SIG-M5 (cell line): Measurements from ENCODE around the gene PTH2.
"Not testable (repeated sequence)": the region's sequence is repeated elsewhere in the genome, so short reads cannot be mapped to it uniquely, and the experiment has no call there.

Experiments used
- DNase-seq: peaks from one replicate; lab custom pipeline; 2025; lab: John Stamatoyannopoulos, UW

The PTH2 gene

DNA sequence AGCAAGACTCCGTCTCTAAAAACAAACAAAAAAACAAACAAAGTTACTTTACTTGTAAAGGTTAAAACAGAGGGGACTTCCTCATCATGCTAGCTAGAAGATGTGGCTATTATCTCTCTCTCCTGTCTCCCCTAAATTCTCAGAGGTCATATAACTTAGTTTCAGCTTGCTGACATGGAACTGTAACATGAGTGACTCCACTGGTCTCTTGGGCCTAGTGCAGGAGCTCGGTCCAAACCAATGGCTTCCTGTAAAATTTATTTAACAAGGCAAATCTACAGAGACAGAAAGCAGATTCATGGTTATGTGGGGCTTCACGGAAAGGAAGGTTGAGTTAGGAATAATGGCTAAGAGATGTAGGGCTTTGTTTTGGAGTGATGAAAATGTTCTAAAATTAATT, 44.7 kb downstream of the PTH2 start:
- DNase-seq = no peak

- DNase-seq = no peak
These were observed 48.4 kb downstream of the PTH2 start for GRCh38 chr19:49374665-49375434.

DNA sequence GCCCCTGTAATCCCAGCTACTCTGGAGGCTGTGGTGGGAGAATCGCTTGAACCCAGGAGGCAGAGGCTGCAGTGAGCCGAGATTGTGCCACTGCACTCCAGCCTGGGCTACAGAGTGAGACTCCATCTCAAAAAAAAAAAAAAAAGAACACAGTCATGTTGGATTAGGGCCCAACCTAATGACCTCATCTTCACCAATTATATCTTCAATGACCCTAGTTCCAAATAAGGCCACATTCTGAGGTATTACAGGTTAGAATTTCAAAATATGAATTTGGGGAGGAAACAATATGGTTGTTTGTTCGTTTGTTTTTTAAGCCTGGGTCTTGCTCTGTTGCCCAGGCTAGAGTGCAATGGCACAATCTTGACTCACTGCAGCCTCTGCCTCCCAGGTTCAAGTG, 50.1 kb downstream of the PTH2 start:
- not testable (repeated sequence) for DNase-seq
